HG03469 (cell line): ENCODE data around the gene SREBF1.
A peak's percentile ranks its signal among the peaks of the same experiment; 100 is the strongest.

Experiments used
- ATAC-seq: cut with Tn5 transposase; IDR thresholded peaks from one replicate; pipeline ENCODE4 v1.9.1; 2021; ENCODE audit warnings: mild to moderate bottlenecking, moderate library complexity, moderate number of reproducible peaks; ENCODE audit not compliant: unreplicated experiment

SREBF1 gene

DNA sequence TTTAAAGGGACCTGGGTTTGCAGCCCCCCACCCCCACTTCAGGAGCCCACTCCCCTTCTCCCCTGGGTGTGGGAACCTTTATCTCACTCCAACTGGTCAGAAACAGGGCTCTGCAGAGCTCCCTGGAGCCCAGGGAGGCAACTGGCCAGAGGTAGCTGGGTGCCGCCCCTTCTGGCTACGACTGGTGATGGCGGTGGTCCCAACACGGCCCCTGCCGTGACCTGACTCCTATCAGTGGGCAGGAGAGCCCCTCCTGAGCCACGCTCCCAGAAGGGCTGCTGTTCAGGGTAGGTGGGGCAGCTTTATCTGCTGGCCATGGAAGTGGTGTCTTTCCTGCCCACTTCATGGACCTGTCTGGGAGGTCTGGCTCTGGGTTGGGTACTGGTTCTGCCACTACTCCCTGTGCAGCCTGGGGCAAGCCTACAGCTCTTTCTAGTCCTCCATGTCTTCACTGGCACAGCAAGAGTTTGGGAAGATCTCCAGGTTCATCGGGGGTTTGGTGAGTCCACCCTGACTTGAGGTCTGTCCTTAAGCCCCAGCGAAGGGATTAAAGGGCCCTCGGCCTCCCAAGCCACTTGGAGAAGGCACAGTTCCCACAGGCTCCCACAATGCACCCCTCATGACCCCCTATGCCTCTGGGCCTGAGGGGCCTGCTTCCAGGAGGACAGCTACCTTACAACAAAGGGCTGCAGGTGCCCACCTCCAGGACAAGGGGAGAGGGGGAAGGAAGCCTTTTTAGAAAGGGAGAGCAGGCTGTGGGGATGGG is 5.5 kb upstream of the SREBF1 start:
- no peak for ATAC-seq

DNA sequence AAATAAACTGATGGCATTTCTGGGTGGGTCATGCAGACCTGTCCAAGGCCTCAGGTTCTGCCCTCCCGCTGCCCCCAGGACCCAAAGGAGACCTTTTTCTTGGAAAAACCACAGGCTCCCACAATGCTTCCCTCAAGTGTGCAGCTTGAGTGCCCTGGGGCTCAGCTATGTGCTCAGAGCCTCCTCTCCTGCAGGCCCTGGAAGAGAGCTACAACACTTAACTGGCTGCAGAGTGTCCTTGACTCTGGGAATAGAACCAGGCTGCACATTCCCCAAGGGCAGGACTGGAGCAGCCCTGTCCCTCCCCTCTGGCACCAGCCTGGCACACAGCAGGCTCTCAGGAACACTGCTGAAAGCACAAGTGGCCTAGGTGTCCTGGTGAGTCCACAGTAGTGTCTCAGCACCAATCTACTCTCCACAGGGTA is 4.8 kb upstream of the SREBF1 start:
- ATAC-seq: no peak

DNA sequence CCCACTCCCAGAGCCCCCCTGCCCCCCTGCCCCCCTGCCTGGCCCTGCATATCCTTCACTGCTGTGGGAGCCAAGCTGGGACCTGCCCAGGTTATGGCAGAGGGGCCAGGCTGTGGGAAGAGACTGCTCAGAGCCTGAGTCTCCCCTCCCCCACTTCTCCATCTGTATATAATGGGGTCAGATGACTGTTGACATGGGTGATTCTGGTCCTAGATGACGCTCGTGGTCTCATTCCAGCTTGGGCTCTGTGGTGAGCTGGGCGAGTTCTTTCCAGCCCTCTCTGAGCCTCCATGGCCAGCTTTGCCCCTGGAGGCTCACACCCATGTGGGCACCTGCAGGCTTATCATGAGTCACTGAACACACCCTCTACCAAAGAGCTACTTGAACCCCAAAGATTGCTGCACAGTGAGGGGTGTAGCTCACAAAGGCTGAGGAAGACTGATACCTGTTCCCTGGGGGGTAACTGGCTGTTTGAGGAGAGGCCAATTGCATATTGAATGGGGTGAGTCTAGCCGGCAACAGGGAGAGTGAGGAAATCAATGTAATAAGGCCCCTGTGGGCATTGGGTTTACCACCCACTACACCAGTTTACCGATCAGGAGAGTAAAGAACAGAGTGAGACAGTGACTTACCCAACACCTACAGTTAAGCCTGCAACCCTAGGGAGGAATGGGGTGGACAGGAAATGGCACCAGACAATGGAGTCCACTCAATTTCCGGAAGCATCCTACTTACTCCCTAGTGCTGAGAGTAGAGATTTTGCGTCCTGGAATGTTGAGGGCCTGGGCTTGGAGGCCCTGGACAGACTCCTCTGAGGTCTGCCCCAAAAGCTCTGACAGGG is 4.2 kb upstream of the SREBF1 start:
- ATAC-seq: no peak

DNA sequence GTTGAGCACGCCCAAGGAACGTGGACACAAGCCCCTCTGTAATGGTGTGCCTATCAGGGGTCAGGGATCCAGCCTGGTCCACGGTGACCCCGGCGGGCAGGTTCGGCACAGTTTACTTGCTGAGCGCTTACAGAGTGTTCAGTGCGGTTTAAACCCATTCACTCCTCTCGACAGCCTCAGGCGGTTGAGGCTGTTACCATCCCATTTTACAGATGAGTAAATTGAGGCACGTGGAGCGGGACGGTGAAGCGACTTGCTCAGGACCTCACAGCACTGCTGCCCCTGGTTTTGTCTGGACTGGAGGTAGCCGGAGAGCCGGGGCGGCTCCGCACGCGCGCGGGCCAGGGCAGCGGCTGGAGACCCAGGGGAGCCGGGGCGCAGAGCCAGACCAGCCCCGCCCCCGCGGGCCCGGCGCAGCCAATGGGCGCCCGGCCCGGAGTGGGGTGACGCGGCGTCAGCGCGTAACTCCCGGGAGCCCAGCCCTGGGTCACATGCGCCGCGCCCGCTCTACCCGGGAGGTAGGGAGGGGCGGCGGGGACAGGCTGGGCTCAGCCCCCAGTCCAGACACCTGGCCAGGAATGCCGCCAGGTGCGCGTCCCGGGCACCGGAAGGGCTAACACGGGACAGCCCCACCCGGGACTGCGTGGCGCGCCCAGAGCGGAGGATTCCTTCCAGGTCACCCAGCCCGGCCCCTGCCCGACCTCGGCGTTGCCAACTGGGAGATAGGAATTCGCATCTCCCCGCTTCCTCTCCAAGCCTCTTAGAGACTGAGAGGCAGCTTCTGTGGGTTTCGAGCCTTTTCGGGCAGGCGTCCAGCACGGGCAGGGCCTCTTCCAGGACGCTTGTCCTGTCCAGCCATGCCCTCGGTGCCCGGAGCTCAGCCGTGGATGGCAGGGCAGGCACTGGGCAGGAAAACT is 3.3 kb upstream of the SREBF1 start:
- peak; percentile 29 for ATAC-seq

DNA sequence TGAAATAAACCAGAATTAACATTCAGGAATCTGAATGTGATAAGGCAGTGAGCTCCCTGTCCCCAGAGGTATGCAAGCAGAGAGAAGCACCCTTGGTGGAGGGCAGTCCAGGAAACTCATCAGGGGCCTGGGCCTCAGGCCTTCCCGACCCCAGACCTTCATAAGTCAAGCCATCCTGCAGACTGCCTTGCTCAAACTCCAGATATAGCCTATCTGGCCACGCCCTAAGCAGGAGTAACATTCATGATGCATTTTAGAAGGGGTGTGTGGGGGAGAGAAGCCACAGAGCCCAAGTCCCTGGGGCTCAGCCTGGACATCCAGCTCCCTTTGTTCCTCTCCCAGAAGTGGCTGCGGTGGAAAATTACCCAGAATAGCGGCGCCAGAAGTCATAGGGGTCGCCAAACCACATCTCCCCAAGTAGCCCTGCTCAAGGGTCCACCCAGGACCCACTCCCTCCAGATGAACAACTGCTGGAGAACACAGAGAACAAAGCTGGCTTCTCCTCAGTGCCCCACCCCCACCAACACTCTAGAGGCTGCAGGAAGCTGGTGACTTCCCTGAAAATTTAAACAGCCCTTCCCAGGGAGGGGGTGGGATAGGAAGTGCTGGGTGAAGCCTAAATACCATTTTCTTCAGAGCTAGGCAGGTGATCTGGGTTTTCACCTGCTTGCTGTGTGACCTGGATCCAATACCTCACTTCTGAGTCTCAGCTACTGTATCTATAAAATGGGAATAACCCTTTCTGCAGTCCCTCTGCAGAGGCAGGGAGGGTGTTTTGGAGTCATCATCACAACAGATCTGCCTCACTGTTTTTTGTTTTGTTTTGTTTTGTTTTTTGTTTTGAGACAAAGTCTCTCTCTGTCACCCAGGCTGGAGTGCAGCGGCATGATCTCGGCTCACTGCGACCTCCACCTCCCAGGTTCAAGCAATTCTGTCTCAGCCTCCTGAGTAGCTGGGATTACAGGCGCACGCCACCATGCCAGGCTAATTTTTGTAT is 1.5 kb upstream of the SREBF1 start:
- ATAC-seq: no peak

DNA sequence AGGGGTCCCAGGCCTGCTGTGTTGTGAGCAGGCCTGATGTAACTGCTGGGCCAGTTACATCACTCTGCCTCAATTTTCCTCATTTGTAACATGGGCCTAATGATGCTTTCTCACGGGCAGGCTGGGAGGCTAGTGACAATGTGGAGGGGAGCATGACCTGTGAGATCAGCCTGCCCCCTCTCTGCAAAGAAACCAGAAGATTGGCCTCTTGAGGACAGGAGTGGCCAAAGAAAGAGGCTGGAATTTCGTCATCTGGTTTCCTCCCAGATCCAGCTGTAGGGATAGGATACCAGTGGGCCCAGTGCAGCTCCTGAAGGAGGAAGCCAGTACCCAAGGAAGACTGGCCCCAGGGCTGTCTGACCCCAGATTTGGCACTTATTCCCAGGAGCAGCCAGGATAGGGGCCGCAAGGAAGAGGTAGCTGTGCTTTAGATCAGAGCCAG is 615 bp upstream of the SREBF1 start:
- no peak for ATAC-seq

DNA sequence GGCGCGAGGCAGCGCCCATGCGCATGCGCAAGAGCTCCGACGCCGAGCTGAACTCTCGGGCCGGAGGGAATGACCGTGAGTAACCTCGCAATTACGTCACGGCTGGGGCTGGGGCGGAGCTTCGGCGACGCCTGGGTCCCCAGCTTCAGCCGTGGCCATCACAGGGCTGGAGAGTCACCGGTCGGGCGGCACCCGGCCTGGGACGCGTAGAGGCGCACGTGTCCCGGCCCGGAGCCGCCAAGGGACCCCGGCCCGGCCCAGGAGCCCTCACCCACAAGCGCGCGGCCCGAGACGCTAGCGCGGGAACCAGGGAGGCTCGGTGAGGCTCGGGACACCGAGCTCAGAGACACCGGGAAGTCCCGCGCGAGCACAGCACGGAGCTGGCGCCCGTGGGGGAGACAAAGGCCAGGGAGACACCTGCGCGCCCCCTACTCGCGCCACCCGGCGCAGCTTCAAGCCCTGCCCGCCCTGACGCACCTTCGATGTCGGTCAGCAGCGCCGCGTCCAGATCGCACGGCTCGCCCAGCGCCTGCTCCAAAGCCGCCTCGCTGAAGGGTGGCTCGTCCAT is 452 bp downstream of the SREBF1 start:
- ATAC-seq: peak; percentile 43

DNA sequence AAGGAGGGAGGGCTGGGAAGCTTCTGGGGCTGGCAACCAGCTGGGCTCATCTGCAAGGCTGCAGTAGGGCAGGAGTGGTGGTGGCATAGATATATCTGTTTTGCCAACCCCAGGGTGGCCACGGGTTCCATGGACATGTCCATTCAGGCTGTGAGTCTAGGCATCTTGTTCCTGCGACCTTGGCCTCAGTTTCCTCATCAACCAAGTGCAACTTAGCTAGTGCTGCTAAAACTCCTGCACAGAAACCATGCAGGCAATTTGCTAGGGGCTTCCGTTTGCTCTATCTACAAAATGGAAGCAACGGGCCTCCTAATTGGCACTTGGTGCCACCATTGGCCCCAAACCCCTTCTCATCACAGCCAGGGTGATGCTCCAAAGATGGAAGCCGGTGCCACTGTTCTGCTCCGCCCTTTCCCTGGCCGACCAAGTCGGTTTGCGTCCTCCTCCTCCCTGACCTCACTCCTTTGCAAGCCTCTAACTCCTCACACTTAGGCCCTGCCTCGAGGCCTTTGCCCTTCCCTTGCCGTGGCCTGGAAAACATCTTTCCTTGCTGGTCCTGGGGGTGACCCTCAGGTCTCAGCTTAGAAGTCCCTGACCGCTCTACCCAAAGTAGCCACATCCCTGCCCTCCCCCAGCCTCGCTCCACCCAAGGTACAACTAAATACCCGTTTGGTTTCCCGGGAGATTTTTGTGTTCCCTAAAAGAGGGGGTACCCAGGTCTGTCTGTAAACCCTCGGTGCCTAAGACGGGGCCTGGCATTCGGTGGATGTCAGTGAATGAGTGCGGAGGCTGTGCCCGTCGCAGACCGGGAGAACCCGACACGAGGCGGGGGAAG is 1.2 kb downstream of the SREBF1 start:
- no peak for ATAC-seq

DNA sequence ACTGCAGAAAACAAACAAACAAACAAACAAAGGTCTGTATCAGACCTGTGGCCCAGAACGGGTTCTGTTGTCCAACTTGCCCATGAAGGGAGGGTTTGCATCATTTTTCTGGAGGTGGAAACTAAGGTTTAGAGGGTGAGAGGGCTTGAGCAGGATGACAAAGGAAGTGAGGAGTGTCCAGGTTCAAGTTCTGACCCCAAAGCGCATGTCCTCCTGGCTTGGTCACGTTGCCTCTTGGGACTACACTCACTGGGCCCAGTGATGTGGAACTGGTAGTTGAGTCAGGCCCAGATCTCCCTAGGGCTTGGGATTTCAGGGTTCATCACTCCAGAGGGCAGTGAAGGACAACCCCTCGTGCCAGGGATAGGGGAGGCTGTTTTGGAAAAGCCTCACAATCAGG is 1.8 kb downstream of the SREBF1 start:
- ATAC-seq: no peak

DNA sequence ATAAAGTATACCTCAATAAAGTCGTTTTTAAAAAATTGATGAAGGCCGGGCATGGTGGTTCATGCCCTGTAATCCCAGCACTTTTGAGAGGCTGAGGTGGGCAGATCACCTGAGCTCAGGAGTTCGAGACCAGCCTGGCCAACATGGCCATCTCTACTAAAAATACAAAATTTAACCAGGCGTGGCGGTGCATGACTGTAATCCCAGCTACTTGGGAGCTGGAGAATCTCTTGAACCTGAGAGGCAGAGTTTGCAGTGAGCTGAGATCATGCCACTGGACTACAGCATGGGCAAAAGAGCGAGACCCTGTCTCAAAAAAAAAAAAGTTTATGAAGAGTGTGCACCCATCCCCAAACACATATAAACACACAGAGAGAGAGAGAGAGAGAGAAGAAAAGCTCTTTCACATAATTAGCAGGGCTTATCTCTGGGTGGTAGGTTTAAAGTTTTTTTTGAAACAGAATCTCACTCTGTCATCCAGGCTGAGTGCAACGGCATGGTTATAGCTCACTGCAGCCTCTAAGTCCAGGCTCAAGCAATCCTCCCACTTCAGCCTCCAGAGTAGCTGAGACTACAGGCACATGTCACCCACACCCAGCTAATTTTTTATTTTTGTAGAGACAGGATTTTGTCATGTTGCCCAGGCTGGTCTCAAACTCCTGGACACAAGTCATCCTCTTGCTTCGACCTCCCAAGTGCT is 3.0 kb downstream of the SREBF1 start:
- no peak for ATAC-seq

DNA sequence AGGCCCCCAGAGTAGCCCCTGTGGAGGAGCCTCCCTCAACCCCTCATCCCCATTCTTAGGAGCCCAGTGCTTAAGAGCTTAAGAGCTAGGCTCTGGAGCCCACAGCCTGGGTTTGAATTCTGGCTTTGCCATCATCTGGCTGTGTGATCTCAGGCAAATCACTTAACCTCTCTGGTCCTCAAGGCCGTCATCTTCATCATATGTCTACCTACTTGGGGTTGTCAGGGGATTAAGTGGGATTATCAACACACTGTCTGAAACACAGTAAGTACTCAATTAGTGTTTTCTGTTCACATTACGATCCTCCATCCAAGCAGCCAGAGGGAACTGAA is 4.8 kb downstream of the SREBF1 start:
- no peak for ATAC-seq

DNA sequence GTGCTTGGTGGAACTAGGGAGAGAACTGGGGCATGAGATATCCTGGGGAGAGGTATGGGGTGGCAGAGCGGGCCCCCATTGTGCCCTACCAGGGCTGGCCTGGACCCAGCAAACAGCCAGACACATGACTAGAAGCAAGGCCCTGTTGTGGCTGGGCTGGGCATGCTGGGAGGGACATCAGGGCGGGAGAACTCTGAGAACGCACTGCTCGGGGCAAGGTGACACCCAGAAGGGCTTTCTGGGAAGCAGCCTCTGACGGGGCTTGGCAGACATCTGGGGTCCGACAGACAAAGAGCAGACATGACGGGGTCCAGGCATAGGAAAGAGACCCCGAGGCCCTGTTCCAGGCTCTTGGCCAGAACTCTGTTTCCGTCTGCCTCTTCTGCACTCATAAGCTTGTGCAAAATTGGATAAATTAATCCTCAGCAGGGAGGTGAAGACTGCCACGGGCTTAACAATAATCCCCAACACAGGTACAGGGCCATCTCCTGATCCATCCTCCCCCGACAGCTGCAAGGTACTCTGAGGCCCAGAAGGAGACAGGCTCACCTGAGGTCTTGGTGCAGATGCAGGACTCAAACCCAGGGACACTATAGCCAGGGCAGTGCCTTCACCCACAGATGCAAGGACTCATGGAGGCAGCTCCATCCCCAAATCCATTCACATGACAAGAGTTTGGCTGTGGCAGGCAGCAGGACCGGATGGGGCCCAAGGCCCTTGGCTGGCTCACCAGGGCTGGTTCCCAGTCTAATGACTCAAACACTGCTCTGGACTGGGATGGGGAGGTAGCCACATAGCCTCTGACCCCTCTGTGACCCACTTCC is 5.4 kb downstream of the SREBF1 start:
- ATAC-seq: no peak

DNA sequence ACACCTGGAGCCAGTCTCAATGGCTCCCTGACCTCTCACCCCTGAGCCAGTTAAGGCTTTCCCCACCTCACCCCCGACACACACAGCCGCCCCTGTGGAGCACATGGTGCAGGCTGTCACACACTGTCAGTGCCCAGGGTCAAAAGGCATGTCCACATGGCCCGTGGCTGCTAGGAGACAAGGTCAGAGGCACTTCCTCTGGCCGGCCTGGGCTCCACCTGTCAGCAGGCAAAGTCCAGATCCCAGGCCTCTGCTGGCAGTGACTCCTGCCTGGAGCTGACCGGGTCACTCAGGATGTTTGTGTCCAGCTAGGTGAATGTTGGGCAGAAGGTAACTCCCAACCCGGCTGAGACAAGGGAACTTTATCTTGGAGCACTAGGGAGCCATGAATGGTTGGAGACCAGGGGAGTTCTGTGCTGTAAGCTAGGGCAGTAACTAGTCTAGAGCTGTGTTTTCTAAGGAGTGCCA is 6.0 kb downstream of the SREBF1 start:
- ATAC-seq: no peak

DNA sequence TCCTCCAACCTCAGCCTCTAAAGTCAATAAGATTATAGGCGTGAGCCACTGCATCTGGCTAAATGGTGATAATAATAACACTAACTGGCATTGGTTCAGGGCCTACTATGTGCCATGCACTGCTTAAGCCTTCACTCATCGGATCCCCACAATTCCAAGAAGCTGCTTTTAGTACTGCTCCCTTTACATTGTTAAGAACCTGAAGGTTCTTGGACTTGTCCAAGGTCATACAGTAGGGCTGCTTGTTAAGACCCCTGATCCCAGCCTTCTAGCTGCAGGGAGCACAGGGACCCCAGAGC is 6.6 kb downstream of the SREBF1 start:
- no peak for ATAC-seq

DNA sequence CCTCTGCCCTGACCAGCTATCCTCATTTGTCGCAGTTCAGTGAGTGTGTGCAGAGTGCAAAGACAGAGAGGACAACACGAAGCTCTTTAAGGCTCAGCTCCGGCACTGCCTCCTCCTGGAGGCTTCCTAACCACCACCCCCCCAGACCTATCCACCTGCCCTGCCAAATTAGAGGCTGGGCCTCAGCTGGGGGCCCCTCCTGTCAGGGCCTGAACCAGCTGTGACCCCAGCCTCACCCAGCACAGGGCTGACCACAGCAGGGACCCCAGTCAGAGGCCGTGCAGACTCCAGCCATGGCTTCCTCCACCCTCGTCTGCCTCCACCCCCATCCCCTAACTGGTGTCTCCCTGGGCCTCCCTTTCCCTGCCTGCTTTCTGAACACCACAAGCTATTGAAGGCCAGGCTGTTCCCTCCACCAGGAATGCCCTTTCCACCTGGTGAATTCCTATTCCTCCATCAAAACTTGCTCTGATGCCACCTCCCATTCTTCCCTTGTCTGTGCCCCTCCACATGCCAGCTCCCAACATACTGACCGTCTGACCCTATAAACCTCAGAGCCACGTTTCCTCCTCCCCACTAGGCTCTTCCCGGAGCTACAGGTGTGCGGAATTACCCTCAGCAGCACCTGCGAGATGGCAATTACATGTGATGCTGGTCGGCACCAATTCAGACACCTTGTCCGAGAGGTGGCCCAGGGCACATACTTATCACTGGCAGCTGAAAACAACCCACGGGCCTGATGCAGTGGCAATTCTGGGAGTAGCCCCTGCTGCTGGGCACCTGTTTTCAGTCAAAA is 8.8 kb downstream of the SREBF1 start:
- no peak for ATAC-seq

DNA sequence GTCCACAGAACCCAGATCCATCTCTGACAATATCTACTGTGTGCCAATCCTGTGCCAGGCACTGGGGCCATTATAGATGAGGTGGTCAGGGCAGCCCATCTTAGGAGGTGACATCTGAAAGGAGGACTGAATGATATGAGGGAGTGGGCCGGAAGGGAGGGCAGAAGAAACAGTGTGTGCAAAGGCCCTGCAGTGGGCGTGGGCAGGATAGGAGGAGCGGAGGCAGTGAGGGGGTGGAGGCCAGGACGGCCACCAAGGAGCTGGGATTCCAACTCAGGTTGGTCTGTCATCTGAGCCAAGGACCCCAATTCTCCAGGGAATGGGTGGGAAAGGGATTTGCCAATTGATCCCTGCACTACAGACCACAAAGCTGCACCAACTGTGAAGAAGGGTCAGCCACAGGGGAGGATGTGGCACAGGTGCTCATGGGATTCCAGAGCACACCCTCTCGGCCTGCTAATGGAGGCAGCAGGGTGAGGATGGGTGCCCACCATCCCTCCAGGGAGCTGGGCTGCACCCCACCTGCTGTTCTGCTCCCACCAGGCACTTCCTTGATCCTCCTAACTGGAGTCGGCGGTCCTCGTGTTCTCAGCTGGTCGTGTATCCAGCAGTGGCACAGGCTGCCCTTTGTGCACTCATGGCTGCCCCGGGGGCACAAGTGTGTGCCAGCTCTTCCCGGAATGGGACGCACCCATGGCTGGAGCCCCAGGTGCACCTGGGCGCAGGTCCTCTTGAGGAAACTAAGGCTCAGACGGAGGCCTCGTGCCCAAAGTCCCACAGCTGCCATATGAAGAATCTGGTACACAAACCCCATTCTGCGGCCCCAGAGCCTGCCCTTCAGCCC is 9.6 kb downstream of the SREBF1 start:
- ATAC-seq: no peak
